Measurements from ENCODE around the gene MAP2K5.
A peak's percentile ranks its signal among the peaks of the same experiment; 100 is the strongest.

MAP2K5 gene

GRCh38 chr15:67521029-67521782, 21.3 kb upstream of the MAP2K5 start, which contains the start of gene C15orf61:
Gene C15orf61, plus strand, starts transcription at chr15:67521131. Its CDS starts 118 bp downstream, at chr15:67521249.
- DNase-seq (ENCODE audit: low spot score) (peak; percentile 58), FAIRE-seq (no peak)

- FAIRE-seq (no peak), DNase-seq (ENCODE audit: low spot score) (no peak)
Observed at GRCh38 chr15:67521783-67522568, 20.5 kb upstream of the MAP2K5 start.

GRCh38 chr15:67523330-67523729, 19.2 kb upstream of the MAP2K5 start:
- FAIRE-seq (no peak), DNase-seq (ENCODE audit: low spot score) (no peak)

GRCh38 chr15:67524235-67524634, 18.3 kb upstream of the MAP2K5 start:
- DNase-seq (ENCODE audit: low spot score): no peak
- FAIRE-seq: no peak

GRCh38 chr15:67528513-67528912, 14.0 kb upstream of the MAP2K5 start:
- no peak for FAIRE-seq
- no peak for DNase-seq (ENCODE audit: low spot score)

GRCh38 chr15:67531379-67531914, 11.1 kb upstream of the MAP2K5 start:
- FAIRE-seq: no peak

GRCh38 chr15:67533873-67534272, 8.6 kb upstream of the MAP2K5 start:
- FAIRE-seq (no peak), DNase-seq (ENCODE audit: low spot score) (no peak)

More at GRCh38 chr15:67531379-67531914, 11.1 kb upstream of the MAP2K5 start:
- DNase-seq (ENCODE audit: low spot score): no peak

- FAIRE-seq (no peak), DNase-seq (ENCODE audit: low spot score) (no peak)
Observed at GRCh38 chr15:67534360-67534759, 8.1 kb upstream of the MAP2K5 start.

- no peak for FAIRE-seq
- no peak for DNase-seq (ENCODE audit: low spot score)
Observed at GRCh38 chr15:67537771-67538170, 4.7 kb upstream of the MAP2K5 start.

GRCh38 chr15:67543348-67543718, 830 bp downstream of the MAP2K5 start:
- no peak for DNase-seq (ENCODE audit: low spot score)
- no peak for FAIRE-seq

- no peak for DNase-seq (ENCODE audit: low spot score)
- no peak for FAIRE-seq
Observed at GRCh38 chr15:67544475-67544874, 2.0 kb downstream of the MAP2K5 start.

- FAIRE-seq (no peak), DNase-seq (ENCODE audit: low spot score) (no peak)
Observed at GRCh38 chr15:67545864-67546263, 3.4 kb downstream of the MAP2K5 start.

- FAIRE-seq (no peak), DNase-seq (ENCODE audit: low spot score) (no peak)
Observed at GRCh38 chr15:67547064-67547463, 4.6 kb downstream of the MAP2K5 start.

GRCh38 chr15:67547836-67548235, 5.3 kb downstream of the MAP2K5 start:
- DNase-seq (ENCODE audit: low spot score) (no peak), FAIRE-seq (no peak)

- DNase-seq (ENCODE audit: low spot score): no peak
- FAIRE-seq: no peak
Observed at GRCh38 chr15:67548236-67548852, 5.8 kb downstream of the MAP2K5 start.

- DNase-seq (ENCODE audit: low spot score) (no peak), FAIRE-seq (no peak)
Observed at GRCh38 chr15:67548862-67549651, 6.6 kb downstream of the MAP2K5 start.

- no peak for DNase-seq (ENCODE audit: low spot score)
- FAIRE-seq: no peak
Observed at GRCh38 chr15:67549736-67550135, 7.2 kb downstream of the MAP2K5 start.

GRCh38 chr15:67550522-67550921, 8.0 kb downstream of the MAP2K5 start:
- no peak for FAIRE-seq
- DNase-seq (ENCODE audit: low spot score): no peak

- no peak for FAIRE-seq
- DNase-seq (ENCODE audit: low spot score): no peak
Observed at GRCh38 chr15:67551207-67551743, 8.8 kb downstream of the MAP2K5 start.

- no peak for FAIRE-seq
- no peak for DNase-seq (ENCODE audit: low spot score)
Observed at GRCh38 chr15:67554580-67554979, 12.1 kb downstream of the MAP2K5 start.

Measured in RCC 7860 (cell line).